SU-DHL-6 (cell line): ENCODE data around the gene SCAPER.

Experiments
- CTCF ChIP-seq: fragments of 200-600 bp; sonication (generic); IDR thresholded peaks from one replicate; pipeline ENCODE4 v1.5.1; 2017; ENCODE audit warnings: antibody characterized with exemption, mild to moderate bottlenecking, low read length, moderate library complexity; ENCODE audit not compliant: insufficient read depth, poor library complexity, severe bottlenecking
- EZH2phosphoT487 ChIP-seq: fragments of 200-600 bp; sonication (generic), shearing (Covaris generic); conservative IDR thresholded peaks from 2 replicates; pipeline ENCODE4 v1.6.1; 2018; ENCODE audit warnings: mild to moderate bottlenecking, antibody characterized with exemption, low read length, moderate library complexity, mixed read lengths

DNA sequence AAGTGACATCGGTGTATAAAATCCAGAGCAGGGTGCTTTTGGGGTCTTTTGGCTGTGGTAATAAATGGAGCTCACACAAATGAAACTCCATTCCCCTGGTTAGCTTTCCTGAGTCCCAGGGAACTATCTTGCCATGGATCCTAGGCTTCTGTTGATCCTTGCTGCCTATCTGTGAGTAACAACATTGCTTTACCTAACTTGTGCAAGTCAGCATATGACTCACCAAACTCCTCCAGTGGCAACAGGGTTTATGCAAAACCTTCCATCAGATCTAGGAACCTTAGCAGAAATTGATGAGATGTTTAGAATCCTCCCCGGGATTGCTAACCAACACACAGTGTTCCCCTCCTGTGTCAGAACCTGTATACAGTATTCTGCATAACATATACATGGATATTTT is 105.4 kb downstream of the SCAPER start:
- TF ChIP-seq CTCF, result no peak
- no peak for TF ChIP-seq EZH2phosphoT487
